Measurements from ENCODE around the gene PRDX2. TPM values are rescaled to one million over a fixed set of nuclear protein-coding genes. Genes with fewer than 3 reads are reported as not detected.

The PRDX2 gene
- total RNA-seq, 1 donor from 2014 or later: 215 TPM

Small RNA genes within 50 kb of the gene (microRNA-seq; reads per million reads assigned to microRNA genes)
- not detected for gene MIR5684 (ENCODE audit: unreplicated experiment)

Other genes with a start within 250 kb of the PRDX2 start
- 11.9 TPM for gene ZNF490, start 191.0 kb downstream of the PRDX2 start, total RNA-seq (ENCODE audit: unreplicated experiment)
- 29.3 TPM for gene ZNF791, start 190.9 kb downstream of the PRDX2 start, total RNA-seq (ENCODE audit: unreplicated experiment)
- gene MAN2B1, start 135.1 kb downstream of the PRDX2 start, total RNA-seq (ENCODE audit: unreplicated experiment): 98.4 TPM
- gene WDR83, start 135.0 kb downstream of the PRDX2 start, total RNA-seq (ENCODE audit: unreplicated experiment): 13.2 TPM
- 55.3 TPM for gene DHPS, start 119.9 kb downstream of the PRDX2 start, total RNA-seq (ENCODE audit: unreplicated experiment)
- gene GNG14, start 113.8 kb downstream of the PRDX2 start, total RNA-seq (ENCODE audit: unreplicated experiment): not detected
- 8.0 TPM for gene FBXW9, start 105.2 kb downstream of the PRDX2 start, total RNA-seq (ENCODE audit: unreplicated experiment)
- 68.1 TPM for gene TNPO2, start 77.9 kb downstream of the PRDX2 start, total RNA-seq (ENCODE audit: unreplicated experiment)
- gene TRIR, start 67.1 kb downstream of the PRDX2 start, total RNA-seq (ENCODE audit: unreplicated experiment): 176 TPM
- gene GET3, start 64.3 kb downstream of the PRDX2 start, total RNA-seq (ENCODE audit: unreplicated experiment): 77.9 TPM
- gene BEST2, start 50.0 kb downstream of the PRDX2 start, total RNA-seq (ENCODE audit: unreplicated experiment): not detected
- 30.3 TPM for gene HOOK2, start 26.2 kb downstream of the PRDX2 start, total RNA-seq (ENCODE audit: unreplicated experiment)
- gene JUNB, start 10.3 kb downstream of the PRDX2 start, total RNA-seq (ENCODE audit: unreplicated experiment): 20.6 TPM
- gene THSD8, start 269 bp upstream of the PRDX2 start, total RNA-seq (ENCODE audit: unreplicated experiment): 14.2 TPM
- gene RNASEH2A, start 4.8 kb upstream of the PRDX2 start, total RNA-seq (ENCODE audit: unreplicated experiment): 26.9 TPM
- not detected for gene RTBDN, start 32.8 kb upstream of the PRDX2 start, total RNA-seq (ENCODE audit: unreplicated experiment)
- 4.1 TPM for gene MAST1, start 36.7 kb upstream of the PRDX2 start, total RNA-seq (ENCODE audit: unreplicated experiment)
- 12.2 TPM for gene DNASE2, start 79.6 kb upstream of the PRDX2 start, total RNA-seq (ENCODE audit: unreplicated experiment)
- gene KLF1, start 85.4 kb upstream of the PRDX2 start, total RNA-seq (ENCODE audit: unreplicated experiment): 0.54 TPM
- gene GCDH, start 89.4 kb upstream of the PRDX2 start, total RNA-seq (ENCODE audit: unreplicated experiment): 20.0 TPM
- gene SYCE2, start 117.5 kb upstream of the PRDX2 start, total RNA-seq (ENCODE audit: unreplicated experiment): not detected
- gene FARSA, start 131.9 kb upstream of the PRDX2 start, total RNA-seq (ENCODE audit: unreplicated experiment): 45.8 TPM
- 963 TPM for gene CALR, start 136.8 kb upstream of the PRDX2 start, total RNA-seq (ENCODE audit: unreplicated experiment)
- 44.7 TPM for gene RAD23A, start 144.1 kb upstream of the PRDX2 start, total RNA-seq (ENCODE audit: unreplicated experiment)
- 20.8 TPM for gene GADD45GIP1, start 155.4 kb upstream of the PRDX2 start, total RNA-seq (ENCODE audit: unreplicated experiment)
- 0.69 TPM for gene DAND5, start 167.8 kb upstream of the PRDX2 start, total RNA-seq (ENCODE audit: unreplicated experiment)
- gene NFIX, start 193.7 kb upstream of the PRDX2 start, total RNA-seq (ENCODE audit: unreplicated experiment): 9.9 TPM